Mesodermal cell (in vitro differentiated cells): Measurements from ENCODE around the gene CTDSPL.
"Not testable (repeated sequence)": the region's sequence is repeated elsewhere in the genome, so short reads cannot be mapped to it uniquely, and the experiment has no call there.

Experiments used
- H3K27ac ChIP-seq: 2 replicates; pipeline ENCODE4 v1.7.0; 2013; ENCODE audit warnings: mild to moderate bottlenecking, low read depth, low read length, moderate library complexity; ENCODE audit not compliant: severe bottlenecking
- H3K36me3 ChIP-seq: 2 replicates; pipeline ENCODE4 v1.7.1; 2013; ENCODE audit warnings: mild to moderate bottlenecking, low read length, moderate library complexity; ENCODE audit not compliant: control insufficient read depth, insufficient read depth
- H3K4me1 ChIP-seq: one replicate; pipeline ENCODE4 v1.7.1; 2013; ENCODE audit warnings: mild to moderate bottlenecking, low read length; ENCODE audit not compliant: insufficient read depth, control insufficient read depth, poor library complexity, severe bottlenecking
- H3K4me3 ChIP-seq: 2 replicates; pipeline ENCODE4 v1.7.0; 2013; ENCODE audit warnings: low read length, control low read depth, mild to moderate bottlenecking; ENCODE audit not compliant: insufficient read depth, poor library complexity, severe bottlenecking; ENCODE audit errors: extremely low read depth
- H3K9me3 ChIP-seq: 2 replicates; pipeline ENCODE4 v1.7.1; 2013; ENCODE audit warnings: mild to moderate bottlenecking, low read length, moderate library complexity; ENCODE audit not compliant: control insufficient read depth
- WGBS, 2 experiments: methylation state at CpG; one replicate each; pipeline ENCODE4 v1.1.5; 2013; ENCODE audit warnings: missing lambda C conversion rate in 2 of 2; ENCODE audit not compliant: insufficient coverage in 2 of 2; 5-methylcytosine and 5-hydroxymethylcytosine counted together

The CTDSPL gene

GRCh38 chr3:37967260-37967881, 105.7 kb downstream of the CTDSPL start:
- Histone ChIP-seq H3K4me1 (peaks cover 5% of the 10 kb centered on the region), H3K9me3 (no peaks in the 10 kb centered on the region), H3K4me3 (no peak overlapping the region), H3K27ac (no peak overlapping the region), H3K36me3 (peaks cover 51% of the 10 kb centered on the region)
- 34 to 46% methylated on average over 3 to 4 of the region's 7 CpGs for WGBS, 2 experiments

- Histone ChIP-seq H3K9me3 (no peaks in the 10 kb centered on the region), H3K4me3 (no peak overlapping the region), H3K27ac (no peak overlapping the region), H3K36me3 (peaks cover 57% of the 10 kb centered on the region), H3K4me1 (no peaks in the 10 kb centered on the region)
- WGBS, 2 experiments: 97 to 100% methylated on average over 5 to 6 of the region's 9 CpGs
Measured at GRCh38 chr3:37968199-37968598, 106.5 kb downstream of the CTDSPL start.

GRCh38 chr3:37968813-37969595, 107.3 kb downstream of the CTDSPL start:
- no peaks in the 10 kb centered on the region for H3K4me1 ChIP-seq
- 95 to 98% methylated on average over 13 to 14 of the region's 15 CpGs for WGBS, 2 experiments
- H3K9me3 ChIP-seq: no peaks in the 10 kb centered on the region
- no peak overlapping the region for H3K27ac ChIP-seq
- peaks cover 57% of the 10 kb centered on the region for H3K36me3 ChIP-seq
- no peak overlapping the region for H3K4me3 ChIP-seq

- H3K4me1 ChIP-seq: no peaks in the 10 kb centered on the region
- H3K27ac ChIP-seq: no peak overlapping the region
- peaks cover 59% of the 10 kb centered on the region for H3K36me3 ChIP-seq
- WGBS, 2 experiments: 88 to 95% methylated on average over 7 of the region's 7 CpGs
- H3K4me3 ChIP-seq: no peak overlapping the region
- H3K9me3 ChIP-seq: no peaks in the 10 kb centered on the region
Measured at GRCh38 chr3:37969596-37970100, 108.0 kb downstream of the CTDSPL start.

- Histone ChIP-seq H3K9me3 (no peaks in the 10 kb centered on the region), H3K4me1 (no peaks in the 10 kb centered on the region), H3K36me3 (peaks cover 58% of the 10 kb centered on the region), H3K4me3 (no peak overlapping the region), H3K27ac (no peak overlapping the region)
- 94% methylated on average over 5 of the region's 5 CpGs for WGBS, 2 experiments
Measured at GRCh38 chr3:37970802-37971201, 109.1 kb downstream of the CTDSPL start.

DNA sequence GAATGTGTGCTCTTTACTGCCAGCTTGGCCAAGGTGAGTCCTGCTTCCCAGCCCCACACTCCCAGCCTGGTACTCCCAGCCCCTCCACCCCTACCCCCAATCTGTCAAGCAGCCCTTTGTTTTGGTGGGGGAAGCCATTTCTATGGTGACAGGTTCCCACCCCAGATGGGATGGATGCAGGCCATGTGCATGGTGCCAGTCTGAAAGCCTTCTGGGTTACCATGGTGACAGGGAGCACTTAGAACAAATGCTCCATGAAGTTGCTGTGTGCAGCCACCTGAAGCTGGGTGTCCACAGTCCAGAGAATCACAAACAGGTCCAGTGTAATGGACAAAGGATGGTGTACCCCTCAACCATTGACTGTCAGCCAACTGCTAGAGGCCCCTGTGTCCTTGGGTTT, 109.8 kb downstream of the CTDSPL start:
- no peaks in the 10 kb centered on the region for H3K9me3 ChIP-seq
- H3K4me3 ChIP-seq: no peak overlapping the region
- H3K4me1 ChIP-seq: no peaks in the 10 kb centered on the region
- no peak overlapping the region for H3K27ac ChIP-seq
- peaks cover 65% of the 10 kb centered on the region for H3K36me3 ChIP-seq

DNA sequence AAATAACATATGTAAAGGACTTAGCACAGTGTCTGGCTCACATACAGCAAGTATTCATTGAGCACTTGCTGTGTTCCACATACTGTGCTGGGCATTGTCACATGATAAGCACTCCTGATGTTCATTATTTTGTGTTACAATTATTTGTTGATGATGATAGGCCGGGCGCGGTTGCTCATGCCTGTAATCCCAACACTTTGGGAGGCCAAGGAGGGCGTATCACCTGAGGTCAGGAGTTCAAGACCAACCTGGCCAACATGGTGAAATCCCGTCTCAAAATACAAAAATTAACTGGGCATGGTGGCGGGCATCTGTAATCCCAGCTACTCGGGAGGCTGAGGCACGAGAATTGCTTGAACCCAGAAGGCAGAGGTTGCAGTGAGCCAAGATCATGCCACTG, 110.4 kb downstream of the CTDSPL start:
- peaks cover 71% of the 10 kb centered on the region for H3K36me3 ChIP-seq
- not testable (repeated sequence) for H3K4me1 ChIP-seq, H3K27ac ChIP-seq, H3K9me3 ChIP-seq, H3K4me3 ChIP-seq
- WGBS, 2 experiments: 89 to 92% methylated on average over 8 of the region's 8 CpGs

DNA sequence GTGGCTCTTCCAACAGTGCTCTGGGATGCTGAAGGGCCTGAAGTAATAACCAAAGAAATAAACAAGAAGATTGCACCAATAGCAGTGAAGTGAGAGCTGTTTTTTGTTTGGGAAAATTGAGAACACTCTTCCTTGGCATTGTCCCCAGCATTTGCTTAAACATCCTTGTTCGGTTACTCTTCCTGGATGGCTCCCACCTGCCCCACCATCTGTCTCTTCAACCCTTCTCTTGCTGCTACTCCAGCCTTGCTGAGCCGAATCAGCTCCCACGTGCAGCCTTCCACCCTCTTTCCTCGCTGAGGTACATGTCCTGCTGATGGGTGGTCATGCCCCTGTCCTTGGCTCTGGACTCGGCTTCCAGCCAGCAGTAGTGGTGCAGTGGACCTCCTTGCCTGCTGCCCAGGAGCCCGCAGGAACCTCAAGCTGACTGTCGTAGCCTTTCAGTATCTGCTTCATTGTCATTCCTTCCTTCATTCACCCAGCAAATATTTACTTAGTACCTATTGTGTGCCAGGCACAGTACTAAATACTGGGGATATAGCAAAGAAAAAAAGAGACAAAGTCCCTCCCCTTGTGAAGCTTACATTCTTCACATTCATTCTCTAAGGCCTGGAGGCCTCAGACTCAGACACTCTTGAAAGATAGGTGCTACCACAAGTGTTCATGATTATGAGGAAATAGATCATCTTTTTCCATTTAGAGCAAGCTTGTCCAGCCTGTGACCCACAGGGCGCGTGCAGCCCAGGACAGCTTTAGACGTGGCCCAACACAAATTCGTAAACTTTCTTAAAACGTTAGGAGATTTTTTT, 111.8 kb downstream of the CTDSPL start:
- Histone ChIP-seq H3K27ac (no peak overlapping the region), H3K4me3 (no peak overlapping the region), H3K36me3 (peaks cover 70% of the 10 kb centered on the region), H3K4me1 (no peaks in the 10 kb centered on the region), H3K9me3 (no peaks in the 10 kb centered on the region)
- WGBS, 2 experiments: 91 to 100% methylated on average over 10 of the region's 12 CpGs

DNA sequence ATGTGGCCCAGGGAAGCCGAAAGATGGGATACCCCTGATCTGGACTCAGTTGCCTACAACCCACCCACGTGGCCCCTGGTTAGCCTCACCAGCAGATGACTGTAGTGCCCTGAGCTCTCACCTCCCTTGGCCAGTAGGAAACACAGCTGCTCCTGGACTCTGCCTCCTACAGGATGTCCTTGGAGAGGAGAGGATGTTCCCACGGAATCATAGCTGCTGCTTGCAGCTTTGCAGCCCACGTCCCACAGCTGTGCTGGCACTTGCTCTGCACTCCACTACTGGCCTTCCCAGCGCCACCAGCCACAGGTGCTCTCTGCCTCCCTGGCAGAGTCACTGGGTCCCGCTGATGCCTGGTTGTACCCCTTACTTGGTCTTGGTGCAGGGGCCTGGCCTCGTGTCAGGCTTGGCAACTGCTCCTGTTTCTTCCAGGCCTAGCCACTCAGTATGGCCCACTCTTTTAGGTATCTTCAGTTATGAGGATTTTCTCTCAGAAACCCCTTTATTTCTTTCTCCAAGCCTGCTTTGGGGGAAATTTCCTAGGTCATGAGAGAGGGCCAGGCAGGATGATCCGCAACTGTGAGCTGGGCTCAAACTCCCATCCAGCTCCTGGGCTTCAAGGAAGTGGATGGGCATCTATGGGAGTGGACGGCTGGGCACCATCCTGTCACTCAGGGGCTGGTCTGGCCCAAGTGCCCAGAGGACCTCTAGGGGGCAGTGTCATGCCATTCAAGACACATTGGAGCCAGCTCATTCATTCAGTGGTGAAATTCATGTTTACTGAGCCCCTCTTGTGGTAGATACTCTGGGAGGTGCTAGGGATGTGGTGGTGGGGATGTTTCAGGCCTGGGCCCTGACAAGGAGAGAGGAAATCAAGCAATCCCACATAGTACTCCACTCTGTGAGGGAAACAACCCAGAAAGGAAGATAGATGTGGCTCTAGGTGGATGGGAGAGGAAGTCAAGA, 112.7 kb downstream of the CTDSPL start:
- Histone ChIP-seq H3K4me1 (no peaks in the 10 kb centered on the region), H3K27ac (no peak overlapping the region), H3K4me3 (no peak overlapping the region), H3K9me3 (no peaks in the 10 kb centered on the region), H3K36me3 (peaks cover 61% of the 10 kb centered on the region)
- WGBS, 2 experiments: 83 to 85% methylated on average over 8 to 9 of the region's 9 CpGs
